SK-N-SH (cell line): ENCODE measurements around the gene CA5B. TPM values are rescaled to one million over a fixed set of nuclear protein-coding genes. Genes with fewer than 3 reads are reported as not detected.
"Not testable (repeated sequence)": the region's sequence is repeated elsewhere in the genome, so short reads cannot be mapped to it uniquely, and the experiment has no call there.

ENCODE experiments used
- CTCF ChIA-PET: fragments of 300-600, 350-600 bp; formaldehyde crosslinking; extraction: SDS; loops from one replicate; lab custom pipeline; 2021; lab: Yijun Ruan, JAX
- POLR2A ChIA-PET: fragments of 350-600 bp; sonication (Branson Sonifier 250); formaldehyde crosslinking; extraction: SDS; loops from one replicate; lab custom pipeline; 2020; ENCODE audit warnings: antibody characterized with exemption, inconsistent platforms; lab: Yijun Ruan, JAX
- DNase-seq: peaks from one replicate; pipeline ENCODE4 v3.0.0; 2012
- H2AFZ ChIP-seq: fragments of 200-600 bp; sonication (generic); 2 replicates; pipeline ENCODE4 v1.8.1; 2016; ENCODE audit warnings: antibody characterized with exemption, mild to moderate bottlenecking, low read depth
- H3F3A ChIP-seq: fragments of 200-600 bp; sonication (generic); replicated peaks from 2 replicates; pipeline ENCODE3; 2016; ENCODE audit warnings: antibody characterized with exemption, mild to moderate bottlenecking; ENCODE audit not compliant: insufficient read depth
- H3K27ac ChIP-seq, 2 experiments: fragments of 200-500 bp in 1 of 2; fragments of 200-600 bp in 1 of 2; sonication (Bioruptor generic) in 1 of 2; sonication (generic), shearing (Covaris generic) in 1 of 2; 2 replicates each; pipeline versions ENCODE4 v1.5.1 to v1.6.1; 2014 to 2016; ENCODE audit warnings: low read depth in 2 of 2, inconsistent platforms in 1 of 2, low read length in 1 of 2, mild to moderate bottlenecking in 1 of 2, mixed read lengths in 1 of 2
- H3K27me3 ChIP-seq: fragments of 200-600 bp; sonication (generic), shearing (Covaris generic); 2 replicates; pipeline ENCODE4 v1.6.1; 2016; ENCODE audit warnings: mixed run types; ENCODE audit not compliant: insufficient read depth
- H3K36me3 ChIP-seq, 2 experiments: fragments of 200-500 bp in 1 of 2; fragments of 200-600 bp in 1 of 2; sonication (Bioruptor generic) in 1 of 2; sonication (generic) in 1 of 2; replicated peaks in 1 of 2; 2 replicates each; pipeline versions ENCODE3 to v1.5.1; 2014 to 2016; ENCODE audit warnings: low read length in 1 of 2, mild to moderate bottlenecking in 1 of 2; ENCODE audit not compliant: insufficient read depth in 2 of 2, control insufficient read depth in 1 of 2
- H3K4me1 ChIP-seq, 2 experiments: fragments of 200-500 bp in 1 of 2; fragments of 200-600 bp in 1 of 2; sonication (Bioruptor generic) in 1 of 2; sonication (generic), shearing (Covaris generic) in 1 of 2; 2 replicates each; pipeline versions ENCODE4 v1.5.1 to v1.6.1; 2014 to 2016; ENCODE audit warnings: low read depth in 1 of 2, low read length in 1 of 2, mixed run types in 1 of 2; ENCODE audit not compliant: insufficient read depth in 2 of 2, control insufficient read depth in 1 of 2
- H3K4me2 ChIP-seq: fragments of 200-600 bp; sonication (generic), shearing (Covaris generic); 2 replicates; pipeline ENCODE4 v1.6.1; 2017; ENCODE audit warnings: mixed run types
- H3K4me3 ChIP-seq, 2 experiments: fragments of 200-500 bp in 1 of 2; fragments of 200-600 bp in 1 of 2; sonication (Bioruptor generic) in 1 of 2; sonication (generic), shearing (Covaris generic) in 1 of 2; 2 replicates each; pipeline versions ENCODE4 v1.5.1 to v1.8.1; 2014 to 2016; ENCODE audit warnings: low read depth in 2 of 2, inconsistent platforms in 1 of 2, low read length in 1 of 2, mild to moderate bottlenecking in 1 of 2, mixed read lengths in 1 of 2, moderate library complexity in 1 of 2
- H3K79me2 ChIP-seq: fragments of 200-600 bp; sonication (generic); 2 replicates; pipeline ENCODE4 v1.8.1; 2017; ENCODE audit warnings: mild to moderate bottlenecking; ENCODE audit not compliant: insufficient read depth
- H3K9ac ChIP-seq: fragments of 200-600 bp; sonication (generic); 2 replicates; pipeline ENCODE4 v1.6.1; 2017; ENCODE audit warnings: mixed run types
- H3K9me2 ChIP-seq: fragments of 200-600 bp; sonication (generic); 2 replicates; pipeline ENCODE4 v1.6.1; 2017; ENCODE audit warnings: mixed run types
- H3K9me3 ChIP-seq: fragments of 200-600 bp; sonication (generic); 2 replicates; pipeline ENCODE4 v1.6.1; 2017; ENCODE audit warnings: mixed run types, mild to moderate bottlenecking, moderate library complexity
- H4K20me1 ChIP-seq: fragments of 200-600 bp; sonication (generic); 2 replicates; pipeline ENCODE4 v1.6.1; 2017; ENCODE audit warnings: mild to moderate bottlenecking, mixed run types; ENCODE audit not compliant: insufficient read depth
- CHD2 ChIP-seq: fragments of 150-350 bp; IDR thresholded peaks from 2 replicates; pipeline ENCODE4 v1.6.1; 2018; ENCODE audit warnings: low read length; ENCODE audit not compliant: partially characterized antibody
- ELF1 ChIP-seq: IDR thresholded peaks from 2 replicates; pipeline ENCODE4 v1.4.0; 2012
- EZH2phosphoT487 ChIP-seq: fragments of 200-600 bp; sonication (generic); IDR thresholded peaks from 2 replicates; pipeline ENCODE4 v1.6.1; 2017; ENCODE audit warnings: low read depth, mixed run types, mild to moderate bottlenecking, antibody characterized with exemption, moderate library complexity, borderline replicate concordance
- IRF3 ChIP-seq: fragments of 150-350 bp; IDR thresholded peaks from 2 replicates; pipeline ENCODE4 v1.6.1; 2016; ENCODE audit warnings: mild to moderate bottlenecking, low read depth, low read length
- JUND ChIP-seq: IDR thresholded peaks from 2 replicates; pipeline ENCODE4 v1.4.0; 2012
- MAX ChIP-seq: IDR thresholded peaks from 2 replicates; pipeline ENCODE4 v1.4.0; 2012; ENCODE audit warnings: low read depth
- MEF2A ChIP-seq: IDR thresholded peaks from 2 replicates; pipeline ENCODE4 v1.4.0; 2012; ENCODE audit warnings: low read depth, borderline replicate concordance
- MXI1 ChIP-seq: IDR thresholded peaks from 2 replicates; pipeline ENCODE4 v1.6.1; 2012; ENCODE audit warnings: mild to moderate bottlenecking, low read depth, low read length, improper control_type of control experiment
- NFIC ChIP-seq: IDR thresholded peaks from 2 replicates; pipeline ENCODE4 v1.4.0; 2012; ENCODE audit warnings: borderline replicate concordance
- NRF1 ChIP-seq: IDR thresholded peaks from 2 replicates; pipeline ENCODE4 v1.6.1; 2012; ENCODE audit warnings: low read depth, mild to moderate bottlenecking, low read length
- RAD21 ChIP-seq: IDR thresholded peaks from 2 replicates; pipeline ENCODE4 v1.6.1; 2012; ENCODE audit warnings: mild to moderate bottlenecking, low read length
- RCOR1 ChIP-seq: fragments of 150-350 bp; IDR thresholded peaks from 2 replicates; pipeline ENCODE4 v1.6.1; 2017; ENCODE audit warnings: antibody characterized with exemption, low read length
- REST ChIP-seq: IDR thresholded peaks from 2 replicates; pipeline ENCODE4 v1.6.1; 2012; ENCODE audit warnings: mild to moderate bottlenecking, low read depth, low read length, moderate library complexity
- RXRA ChIP-seq: IDR thresholded peaks from 2 replicates; pipeline ENCODE4 v1.4.0; 2012; ENCODE audit warnings: low read depth, mild to moderate bottlenecking, borderline replicate concordance
- SMC3 ChIP-seq: IDR thresholded peaks from 2 replicates; pipeline ENCODE4 v1.6.1; 2012; ENCODE audit warnings: low read depth, low read length, improper control_type of control experiment
- TAF1 ChIP-seq: IDR thresholded peaks from 2 replicates; pipeline ENCODE4 v1.6.1; 2012; ENCODE audit warnings: low read depth, mild to moderate bottlenecking, low read length, moderate library complexity, borderline replicate concordance
- TCF12 ChIP-seq: IDR thresholded peaks from 2 replicates; pipeline ENCODE4 v1.4.0; 2012
- USF1 ChIP-seq: IDR thresholded peaks from 2 replicates; pipeline ENCODE4 v1.4.0; 2012; ENCODE audit warnings: low read depth, borderline replicate concordance
- YY1 ChIP-seq: IDR thresholded peaks from 2 replicates; pipeline ENCODE4 v1.4.0; 2012; ENCODE audit warnings: low read depth, mild to moderate bottlenecking
- WGBS: methylation state at CpG from one replicate; pipeline ENCODE4 v1.1.6; 2017; ENCODE audit warnings: low lambda C conversion rate; 5-methylcytosine and 5-hydroxymethylcytosine counted together
- polyA plus RNA-seq, 3 experiments: library from polyadenylated mRNA; depleted of rRNA; stranded (reverse); fragments of >200 nt; gene quantifications; 2 replicates each; pipeline ENCODE4 v1.2.3, GENCODE V29; 2012

CA5B gene
- polyA plus RNA-seq, 1 of the 3 experiments (the other 2 are of a cell fraction), result 4.4 TPM

- H4K20me1 ChIP-seq, result no peaks in the 10 kb centered on the region
- POLR2A ChIA-PET, result no interaction called here
- no peaks in the 10 kb centered on the region for H3K9me2 ChIP-seq
- H3K79me2 ChIP-seq, result no peaks in the 10 kb centered on the region
- H3K4me3 ChIP-seq, result no peak overlapping the region
- no peak overlapping the region for H3K27ac ChIP-seq
- TF ChIP-seq MAX, result no peak
- TF ChIP-seq CHD2, result no peak
- TF ChIP-seq RCOR1, result no peak
- TF ChIP-seq ELF1, result no peak
- TF ChIP-seq TAF1, result no peak
- no peak for TF ChIP-seq IRF3
- TF ChIP-seq SMC3, result no peak
- no peak for TF ChIP-seq NRF1
- TF ChIP-seq MEF2A, result no peak
- no peak for TF ChIP-seq EZH2phosphoT487
- no peak for TF ChIP-seq YY1
- TF ChIP-seq TCF12, result no peak
- no peak for TF ChIP-seq RAD21
- TF ChIP-seq MXI1, result no peak
- TF ChIP-seq REST, result no peak
- no peak for TF ChIP-seq JUND
- no peak for TF ChIP-seq RXRA
- no peak for TF ChIP-seq USF1
- no peak for TF ChIP-seq NFIC
- H3K36me3 ChIP-seq, result no peaks in the 10 kb centered on the region
- peaks cover 8% of the 10 kb centered on the region for H3F3A ChIP-seq
- CTCF ChIA-PET, result no interaction called here
- no peaks in the 10 kb centered on the region for H3K9me3 ChIP-seq
- H3K27me3 ChIP-seq, result no peaks in the 10 kb centered on the region
- no peak for DNase-seq
- H3K9ac ChIP-seq, result no peak overlapping the region
- H3K4me1 ChIP-seq, result peaks cover 0 to 4% of the 10 kb centered on the region in 2 experiments; a peak in 2 of 4 replicates
- no peak overlapping the region for H2AFZ ChIP-seq
- H3K4me2 ChIP-seq, result no peak overlapping the region
- 80% methylated on average over 4 of the region's 4 CpGs for WGBS
Observed at GRCh38 chrX:15758140-15758539, 20.1 kb downstream of the CA5B start.

- H3K4me3 ChIP-seq, POLR2A ChIA-PET, H4K20me1 ChIP-seq, H3K9ac ChIP-seq, H3F3A ChIP-seq, H3K4me1 ChIP-seq, H3K36me3 ChIP-seq, H3K4me2 ChIP-seq, H3K9me3 ChIP-seq, CTCF ChIA-PET, H3K27ac ChIP-seq, H3K79me2 ChIP-seq, H3K9me2 ChIP-seq, H2AFZ ChIP-seq, H3K27me3 ChIP-seq, DNase-seq: not testable (repeated sequence)
- 89% methylated on average over 6 of the region's 6 CpGs for WGBS
Observed at GRCh38 chrX:15759886-15760285, 21.8 kb downstream of the CA5B start.
